Chondrocyte (in vitro differentiated cells): ENCODE measurements around the gene MAP3K13. TPM values are rescaled to one million over a fixed set of nuclear protein-coding genes. Genes with fewer than 3 reads are reported as not detected.
"Not testable (repeated sequence)": the region's sequence is repeated elsewhere in the genome, so short reads cannot be mapped to it uniquely, and the experiment has no call there.

Experiments
- DNase-seq: peaks from one replicate; pipeline ENCODE4 v3.0.0; 2021; ENCODE audit warnings: mixed read lengths, low spot score
- H3K27ac Mint-ChIP-seq: one replicate; pipeline ENCODE4 v1.8.0; 2021; ENCODE audit warnings: mild to moderate bottlenecking, moderate library complexity, mixed read lengths; ENCODE audit not compliant: unreplicated experiment
- H3K27me3 Mint-ChIP-seq: 2 replicates; pipeline ENCODE4 v1.8.0; 2021; ENCODE audit warnings: low read depth, mixed read lengths
- H3K36me3 Mint-ChIP-seq: 2 replicates; pipeline ENCODE4 v1.8.0; 2021; ENCODE audit warnings: low read depth, mixed read lengths
- H3K4me1 Mint-ChIP-seq: 2 replicates; pipeline ENCODE4 v1.8.0; 2021; ENCODE audit warnings: low read depth, mild to moderate bottlenecking, mixed read lengths
- H3K4me3 Mint-ChIP-seq: one replicate; pipeline ENCODE4 v1.8.0; 2021; ENCODE audit warnings: mild to moderate bottlenecking, moderate library complexity, mixed read lengths; ENCODE audit not compliant: unreplicated experiment
- H3K9me3 Mint-ChIP-seq: 2 replicates; pipeline ENCODE4 v1.8.0; 2021; ENCODE audit warnings: low read depth, mixed read lengths
- CTCF ChIP-seq: fragments of 200-600 bp; sonication (generic); IDR thresholded peaks from 2 replicates; pipeline ENCODE4 v1.5.0; 2021; ENCODE audit warnings: antibody characterized with exemption, mild to moderate bottlenecking, moderate library complexity
- total RNA-seq: library from RNA; stranded (reverse); gene quantifications from 3 replicates; pipeline ENCODE4 v1.2.1, GENCODE V29; 2021

The MAP3K13 gene
- total RNA-seq, 1 donor from 2014 or later, result 18.2 TPM

DNA sequence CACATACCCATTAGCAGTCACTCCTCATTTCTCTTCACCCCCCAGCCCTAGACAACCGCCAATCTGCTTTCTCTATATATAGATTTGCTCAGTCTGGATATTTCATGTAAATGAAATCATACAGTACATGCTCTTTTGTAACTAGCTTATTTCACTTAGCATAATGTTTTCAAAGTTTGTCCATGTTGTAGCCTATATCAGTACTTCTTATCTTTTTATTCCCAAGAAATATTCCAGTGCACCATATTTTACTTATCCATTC lies 3.1 kb downstream of the MAP3K13 start:
- H3K36me3 Mint-ChIP-seq, result no peaks in the 10 kb centered on the region
- no peak for TF ChIP-seq CTCF
- no peaks in the 10 kb centered on the region for H3K9me3 Mint-ChIP-seq
- no peak overlapping the region for H3K4me3 Mint-ChIP-seq
- no peak overlapping the region for H3K27ac Mint-ChIP-seq
- DNase-seq, result no peak
- H3K27me3 Mint-ChIP-seq, result no peaks in the 10 kb centered on the region
- H3K4me1 Mint-ChIP-seq, result peaks cover 34% of the 10 kb centered on the region

DNA sequence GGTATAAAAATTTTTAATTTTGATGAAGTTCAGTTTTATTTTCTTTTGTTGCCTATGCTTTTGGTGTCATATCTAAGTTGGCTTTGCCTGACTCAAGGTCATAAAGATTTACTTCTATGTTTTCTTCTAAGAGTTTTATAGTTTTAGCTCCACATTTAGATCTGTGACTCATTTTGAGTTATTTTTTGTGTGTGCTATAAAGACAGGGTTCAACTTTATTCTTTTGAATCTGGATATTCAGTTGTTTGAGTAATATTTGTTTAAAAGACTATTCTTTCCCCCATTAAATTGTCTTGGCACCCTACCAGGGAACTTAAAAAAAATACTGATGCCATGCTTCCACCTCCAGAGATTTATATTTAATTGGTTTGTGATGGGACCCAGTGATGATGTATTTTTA lies 4.0 kb downstream of the MAP3K13 start:
- Mint-ChIP-seq H3K36me3 (no peaks in the 10 kb centered on the region), H3K9me3 (no peaks in the 10 kb centered on the region), H3K4me1 (peaks cover 30% of the 10 kb centered on the region), H3K4me3 (no peak overlapping the region), H3K27ac (no peak overlapping the region), H3K27me3 (no peaks in the 10 kb centered on the region)
- TF ChIP-seq CTCF, result no peak
- no peak for DNase-seq

DNA sequence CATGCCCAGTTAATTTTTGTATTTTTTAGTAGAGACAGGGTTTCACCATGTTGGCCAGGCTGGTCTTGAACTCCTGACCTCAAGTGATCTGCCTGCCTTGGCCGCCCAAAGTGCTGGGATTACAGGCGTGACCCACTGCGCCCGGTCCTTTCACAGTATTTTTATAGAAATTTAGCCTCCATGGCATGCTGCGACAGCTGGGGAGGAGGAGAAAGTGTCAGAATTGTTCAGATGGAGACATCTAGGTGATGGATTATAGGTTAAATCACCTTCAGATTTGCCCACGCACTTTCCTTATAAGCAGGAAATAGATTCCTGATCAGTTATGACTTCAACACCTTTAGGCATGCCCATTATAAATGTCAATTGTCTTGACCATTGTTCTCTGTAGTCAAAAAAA lies 7.4 kb downstream of the MAP3K13 start:
- not testable (repeated sequence) for H3K27ac Mint-ChIP-seq

DNA sequence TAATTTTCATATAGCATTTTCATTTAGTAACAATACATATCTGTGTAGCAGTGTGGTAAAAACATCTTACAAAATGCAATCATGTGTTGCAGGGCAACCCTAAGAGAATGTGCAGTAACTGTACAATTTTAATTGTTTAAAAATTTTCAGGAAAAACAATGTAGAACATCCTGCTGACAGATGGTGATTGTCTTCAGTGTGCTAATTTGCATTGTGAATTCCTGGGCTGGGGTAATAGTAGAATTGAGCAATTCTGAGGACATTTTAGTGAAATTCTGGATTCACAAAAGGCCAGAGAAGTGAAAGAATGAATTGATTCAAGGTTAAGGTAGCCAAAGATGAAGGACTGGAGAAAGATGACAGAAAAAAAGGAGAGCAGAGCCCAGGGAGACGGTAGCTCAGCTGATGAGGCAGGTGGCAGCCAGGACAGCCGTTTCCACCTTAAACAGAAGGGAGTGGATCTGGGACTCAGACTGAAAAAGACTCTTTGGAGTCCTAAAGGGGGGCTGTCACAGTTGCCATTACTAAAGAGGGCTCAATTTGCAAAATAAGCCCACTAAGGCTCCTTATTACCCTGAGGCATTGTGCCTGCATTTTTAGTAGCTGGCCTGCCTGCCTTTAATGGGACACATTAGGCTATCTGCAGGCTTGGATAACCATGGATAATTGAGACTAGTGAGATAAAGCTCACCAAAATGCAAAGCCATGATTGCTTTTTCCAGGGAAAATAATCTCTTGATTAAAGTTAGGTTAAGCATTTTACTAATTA lies 8.6 kb downstream of the MAP3K13 start:
- TF ChIP-seq CTCF, result no peak
- no peak for DNase-seq
- Mint-ChIP-seq H3K27ac (no peak overlapping the region), H3K36me3 (no peaks in the 10 kb centered on the region), H3K27me3 (no peaks in the 10 kb centered on the region), H3K9me3 (no peaks in the 10 kb centered on the region), H3K4me3 (no peak overlapping the region), H3K4me1 (peaks cover 4% of the 10 kb centered on the region)

More for the DNA sequence above, 7.4 kb downstream of the MAP3K13 start:
- H3K36me3 Mint-ChIP-seq, H3K27me3 Mint-ChIP-seq, H3K4me3 Mint-ChIP-seq, H3K9me3 Mint-ChIP-seq, DNase-seq, H3K4me1 Mint-ChIP-seq: not testable (repeated sequence)

DNA sequence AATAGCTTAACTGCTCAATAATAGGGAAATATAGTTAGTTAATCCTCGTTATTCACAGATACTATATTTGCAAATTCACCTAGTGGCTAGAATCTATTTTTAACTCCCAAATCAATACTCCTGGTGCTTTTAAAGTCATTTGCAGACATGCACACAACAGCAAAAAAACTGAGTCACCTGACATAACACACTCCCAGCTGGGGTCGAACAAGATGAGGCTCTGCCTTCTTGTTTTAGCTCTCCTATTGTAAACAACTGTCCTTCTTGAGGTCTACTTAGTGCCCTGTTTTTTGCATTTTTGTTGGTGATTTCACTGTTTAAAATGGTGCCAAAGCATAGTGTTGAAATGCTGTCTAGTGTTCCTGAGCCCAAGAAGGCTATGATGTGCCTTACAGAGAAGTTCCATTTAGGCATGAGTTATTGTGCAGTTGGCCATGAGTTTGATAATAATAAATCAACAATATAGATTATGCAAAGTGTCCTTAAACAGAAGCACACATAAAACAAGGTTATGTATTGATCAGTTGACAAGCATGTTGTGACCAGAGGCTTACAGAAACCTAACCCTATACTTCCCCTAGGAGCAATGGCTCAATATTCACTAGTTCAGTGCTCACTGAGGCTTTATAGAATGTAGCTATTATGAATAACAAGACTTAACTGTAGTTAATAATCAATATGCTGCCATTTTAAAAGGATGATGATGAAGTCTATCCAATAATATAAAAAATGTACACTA lies 18.6 kb downstream of the MAP3K13 start:
- H3K27me3 Mint-ChIP-seq, result no peaks in the 10 kb centered on the region
- no peak overlapping the region for H3K4me3 Mint-ChIP-seq
- DNase-seq, result no peak
- no peaks in the 10 kb centered on the region for H3K36me3 Mint-ChIP-seq
- H3K9me3 Mint-ChIP-seq, result peaks cover 6% of the 10 kb centered on the region
- no peak overlapping the region for H3K27ac Mint-ChIP-seq
- no peak for TF ChIP-seq CTCF
- H3K4me1 Mint-ChIP-seq, result no peaks in the 10 kb centered on the region

DNA sequence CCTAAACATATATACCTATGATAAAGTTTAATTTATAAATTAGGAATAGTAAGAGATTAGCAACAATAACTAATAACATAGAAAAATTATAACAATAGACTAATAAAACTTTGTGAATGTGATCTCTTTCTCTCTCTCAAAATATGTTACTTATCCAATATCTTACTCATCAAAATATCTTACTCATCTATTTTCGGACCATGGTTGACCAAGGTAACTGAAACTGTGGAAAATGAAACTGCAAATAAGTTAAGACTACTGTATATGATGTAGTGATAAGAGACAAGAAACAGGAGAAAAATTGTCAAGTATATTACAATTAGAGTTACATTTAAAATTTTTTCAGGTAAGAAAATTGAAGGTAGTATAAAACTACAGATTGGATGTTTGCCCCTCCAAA lies 19.2 kb downstream of the MAP3K13 start:
- H3K27ac Mint-ChIP-seq, result no peak overlapping the region
- H3K9me3 Mint-ChIP-seq, result peaks cover 7% of the 10 kb centered on the region
- no peaks in the 10 kb centered on the region for H3K36me3 Mint-ChIP-seq
- no peak for DNase-seq
- no peak overlapping the region for H3K4me3 Mint-ChIP-seq
- no peak for TF ChIP-seq CTCF
- no peaks in the 10 kb centered on the region for H3K4me1 Mint-ChIP-seq
- H3K27me3 Mint-ChIP-seq, result no peaks in the 10 kb centered on the region

DNA sequence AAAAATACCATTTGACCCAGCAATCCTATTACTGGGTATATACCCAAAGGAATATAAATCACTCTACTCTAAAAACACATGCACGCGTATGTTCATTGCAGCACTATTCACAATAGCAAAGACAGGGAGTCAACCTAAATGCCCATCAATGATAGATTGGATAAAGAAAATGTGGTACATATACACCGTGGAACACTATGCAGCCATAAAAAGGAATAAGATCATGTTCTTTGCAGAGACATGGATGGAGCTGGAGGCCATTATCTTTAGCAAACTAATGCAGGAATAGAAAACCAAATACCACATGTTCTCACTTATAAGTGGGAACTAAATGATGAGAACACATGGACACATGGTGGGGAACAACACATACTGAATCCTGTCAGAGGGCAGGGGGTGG lies 23.6 kb downstream of the MAP3K13 start:
- not testable (repeated sequence) for H3K9me3 Mint-ChIP-seq

More for the DNA sequence above, 23.6 kb downstream of the MAP3K13 start:
- H3K36me3 Mint-ChIP-seq, H3K4me1 Mint-ChIP-seq, H3K4me3 Mint-ChIP-seq, H3K27ac Mint-ChIP-seq, DNase-seq, H3K27me3 Mint-ChIP-seq: not testable (repeated sequence)
